Astrocyte (in vitro differentiated cells and primary cell): ENCODE data around the gene FAM78B. TPM values are rescaled to one million over a fixed set of nuclear protein-coding genes. Genes with fewer than 3 reads are reported as not detected.

Experiments
- DNase-seq: peaks from one replicate; pipeline ENCODE4 v3.0.0-alpha.2; 2010; ENCODE audit warnings: low read depth
- FAIRE-seq: peaks from 2 replicates; lab custom pipeline; 2011; peaks lifted over from hg19 to GRCh38; lab: Jason Lieb, UNC
- H2AFZ ChIP-seq: 2 replicates; pipeline ENCODE4 v1.6.0; 2012; ENCODE audit warnings: low read depth, low read length, inconsistent platforms
- H3K27ac ChIP-seq: 2 replicates; pipeline ENCODE4 v1.5.1; 2011; ENCODE audit warnings: low read depth, low read length, inconsistent platforms
- H3K27me3 ChIP-seq: 2 replicates; pipeline ENCODE4 v1.6.0; 2011; ENCODE audit warnings: low read length, inconsistent platforms; ENCODE audit not compliant: insufficient read depth
- H3K36me3 ChIP-seq: 2 replicates; pipeline ENCODE4 v1.5.1; 2011; ENCODE audit warnings: low read length, inconsistent platforms; ENCODE audit not compliant: insufficient read depth
- H3K4me1 ChIP-seq: 2 replicates; pipeline ENCODE4 v1.5.1; 2011; ENCODE audit warnings: low read length, inconsistent platforms; ENCODE audit not compliant: insufficient read depth
- H3K4me2 ChIP-seq: 2 replicates; pipeline ENCODE4 v1.6.0; 2012; ENCODE audit warnings: low read length, inconsistent platforms
- H3K4me3 ChIP-seq: 2 replicates; pipeline ENCODE4 v1.5.1; 2011; ENCODE audit warnings: low read depth, mild to moderate bottlenecking, low read length, inconsistent platforms; ENCODE audit not compliant: insufficient read depth
- H3K79me2 ChIP-seq: 2 replicates; pipeline ENCODE4 v1.6.0; 2012; ENCODE audit warnings: mild to moderate bottlenecking, low read length, inconsistent platforms; ENCODE audit not compliant: insufficient read depth
- H3K9ac ChIP-seq: 2 replicates; pipeline ENCODE4 v1.6.0; 2012; ENCODE audit warnings: mild to moderate bottlenecking, low read length, inconsistent platforms
- H3K9me3 ChIP-seq: 2 replicates; pipeline ENCODE4 v1.5.1; 2012; ENCODE audit warnings: low read depth, mild to moderate bottlenecking, low read length, inconsistent platforms; ENCODE audit not compliant: insufficient read depth
- H4K20me1 ChIP-seq: 2 replicates; pipeline ENCODE4 v1.6.0; 2012; ENCODE audit warnings: low read length, inconsistent platforms; ENCODE audit not compliant: insufficient read depth
- H3K27ac Mint-ChIP-seq: one replicate; pipeline ENCODE4 v1.8.0; 2021; ENCODE audit warnings: mild to moderate bottlenecking, mixed read lengths; ENCODE audit not compliant: unreplicated experiment
- H3K27me3 Mint-ChIP-seq: one replicate; pipeline ENCODE4 v1.8.0; 2021; ENCODE audit warnings: low read depth, mixed read lengths; ENCODE audit not compliant: unreplicated experiment
- H3K36me3 Mint-ChIP-seq: one replicate; pipeline ENCODE4 v1.8.0; 2021; ENCODE audit warnings: low read depth, mixed read lengths; ENCODE audit not compliant: unreplicated experiment
- H3K4me1 Mint-ChIP-seq: one replicate; pipeline ENCODE4 v1.8.0; 2021; ENCODE audit warnings: low read depth, mixed read lengths; ENCODE audit not compliant: unreplicated experiment
- H3K4me3 Mint-ChIP-seq: one replicate; pipeline ENCODE4 v1.8.0; 2021; ENCODE audit warnings: mild to moderate bottlenecking, moderate library complexity, mixed read lengths; ENCODE audit not compliant: unreplicated experiment
- H3K9me3 Mint-ChIP-seq: one replicate; pipeline ENCODE4 v1.8.0; 2021; ENCODE audit warnings: mild to moderate bottlenecking, mixed read lengths; ENCODE audit not compliant: unreplicated experiment
- EZH2 ChIP-seq: IDR thresholded peaks from 2 replicates; pipeline ENCODE4 v1.6.1; 2012; ENCODE audit warnings: mild to moderate bottlenecking, low read length, inconsistent platforms; ENCODE audit not compliant: insufficient read depth
- total RNA-seq: library from RNA; stranded (reverse); gene quantifications from 2 replicates; pipeline ENCODE4 v1.2.1, GENCODE V29; 2021
- TF ChIP-seq, protein P1 (sequence below): IDR thresholded peaks from 2 replicates; pipeline ENCODE4 v1.5.1; 2011; ENCODE audit warnings: low read depth, mild to moderate bottlenecking, inconsistent platforms, low read length, moderate library complexity; ENCODE audit not compliant: insufficient read depth

Gene FAM78B
- total RNA-seq, 1 donor from 2014 or later = 0.20 TPM

GRCh38 chr1:166066107-166066506 lies 100.7 kb downstream of the FAM78B start:
- Mint-ChIP-seq H3K9me3 (no peaks in the 10 kb centered on the region), H3K27ac (no peak overlapping the region), H3K36me3 (no peaks in the 10 kb centered on the region), H3K4me1 (no peaks in the 10 kb centered on the region), H3K27me3 (peaks cover 14% of the 10 kb centered on the region), H3K4me3 (no peak overlapping the region)
- H3K9ac ChIP-seq = no peak overlapping the region
- H4K20me1 ChIP-seq = no peaks in the 10 kb centered on the region
- H3K4me1 ChIP-seq = no peaks in the 10 kb centered on the region
- no peaks in the 10 kb centered on the region for H3K36me3 ChIP-seq
- no peak for DNase-seq
- no peak for FAIRE-seq
- no peaks in the 10 kb centered on the region for H3K27me3 ChIP-seq
- no peak overlapping the region for H3K4me3 ChIP-seq
- H3K79me2 ChIP-seq = no peaks in the 10 kb centered on the region
- TF ChIP-seq, protein P1, sequence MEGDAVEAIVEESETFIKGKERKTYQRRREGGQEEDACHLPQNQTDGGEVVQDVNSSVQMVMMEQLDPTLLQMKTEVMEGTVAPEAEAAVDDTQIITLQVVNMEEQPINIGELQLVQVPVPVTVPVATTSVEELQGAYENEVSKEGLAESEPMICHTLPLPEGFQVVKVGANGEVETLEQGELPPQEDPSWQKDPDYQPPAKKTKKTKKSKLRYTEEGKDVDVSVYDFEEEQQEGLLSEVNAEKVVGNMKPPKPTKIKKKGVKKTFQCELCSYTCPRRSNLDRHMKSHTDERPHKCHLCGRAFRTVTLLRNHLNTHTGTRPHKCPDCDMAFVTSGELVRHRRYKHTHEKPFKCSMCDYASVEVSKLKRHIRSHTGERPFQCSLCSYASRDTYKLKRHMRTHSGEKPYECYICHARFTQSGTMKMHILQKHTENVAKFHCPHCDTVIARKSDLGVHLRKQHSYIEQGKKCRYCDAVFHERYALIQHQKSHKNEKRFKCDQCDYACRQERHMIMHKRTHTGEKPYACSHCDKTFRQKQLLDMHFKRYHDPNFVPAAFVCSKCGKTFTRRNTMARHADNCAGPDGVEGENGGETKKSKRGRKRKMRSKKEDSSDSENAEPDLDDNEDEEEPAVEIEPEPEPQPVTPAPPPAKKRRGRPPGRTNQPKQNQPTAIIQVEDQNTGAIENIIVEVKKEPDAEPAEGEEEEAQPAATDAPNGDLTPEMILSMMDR = no peak
- no peak for TF ChIP-seq EZH2
- H3K27ac ChIP-seq = no peak overlapping the region
- H3K4me2 ChIP-seq = no peak overlapping the region
- no peaks in the 10 kb centered on the region for H3K9me3 ChIP-seq
- no peak overlapping the region for H2AFZ ChIP-seq

DNA sequence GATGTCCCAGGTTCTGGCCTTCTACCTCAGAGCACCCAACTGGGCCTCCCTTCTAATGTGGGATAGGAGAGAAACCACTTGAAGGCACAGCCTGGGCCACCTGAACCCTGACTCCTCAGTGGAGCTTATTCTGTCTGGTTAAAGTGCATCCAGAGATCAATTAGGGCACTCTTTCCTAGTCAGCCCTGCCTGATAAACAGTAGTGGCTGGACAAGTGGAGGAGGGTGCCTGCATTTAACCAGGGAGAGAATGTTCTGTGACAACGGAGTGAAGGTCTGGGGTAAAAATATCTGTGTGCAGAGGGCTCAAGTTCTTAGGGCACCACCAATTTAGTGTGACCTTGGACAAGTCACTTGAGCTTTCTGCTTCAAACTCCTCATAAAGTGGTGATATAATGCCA lies 101.8 kb downstream of the FAM78B start:
- Histone ChIP-seq H3K79me2 (no peaks in the 10 kb centered on the region), H3K9me3 (no peaks in the 10 kb centered on the region), H3K36me3 (no peaks in the 10 kb centered on the region), H3K9ac (no peak overlapping the region), H2AFZ (no peak overlapping the region), H4K20me1 (no peaks in the 10 kb centered on the region), H3K27me3 (no peaks in the 10 kb centered on the region), H3K4me1 (no peaks in the 10 kb centered on the region), H3K4me3 (no peak overlapping the region), H3K4me2 (no peak overlapping the region), H3K27ac (no peak overlapping the region)
- H3K4me1 Mint-ChIP-seq = no peaks in the 10 kb centered on the region
- FAIRE-seq = no peak
- H3K4me3 Mint-ChIP-seq = no peak overlapping the region
- H3K27ac Mint-ChIP-seq = no peak overlapping the region
- H3K27me3 Mint-ChIP-seq = peaks cover 6% of the 10 kb centered on the region
- TF ChIP-seq EZH2 = no peak
- TF ChIP-seq, protein P1 = no peak
- no peak for DNase-seq
- no peaks in the 10 kb centered on the region for H3K36me3 Mint-ChIP-seq
- no peaks in the 10 kb centered on the region for H3K9me3 Mint-ChIP-seq

- Mint-ChIP-seq H3K27ac (no peak overlapping the region), H3K36me3 (no peaks in the 10 kb centered on the region), H3K9me3 (no peaks in the 10 kb centered on the region), H3K4me1 (no peaks in the 10 kb centered on the region), H3K27me3 (peaks cover 7% of the 10 kb centered on the region), H3K4me3 (no peak overlapping the region)
- no peak overlapping the region for H2AFZ ChIP-seq
- no peak for DNase-seq
- no peaks in the 10 kb centered on the region for H3K4me1 ChIP-seq
- no peak overlapping the region for H3K4me2 ChIP-seq
- H3K79me2 ChIP-seq = no peaks in the 10 kb centered on the region
- H3K9ac ChIP-seq = no peak overlapping the region
- no peaks in the 10 kb centered on the region for H3K27me3 ChIP-seq
- no peaks in the 10 kb centered on the region for H3K36me3 ChIP-seq
- TF ChIP-seq EZH2 = no peak
- TF ChIP-seq, protein P1 = no peak
- no peak overlapping the region for H3K27ac ChIP-seq
- H4K20me1 ChIP-seq = no peaks in the 10 kb centered on the region
- FAIRE-seq = no peak
- H3K9me3 ChIP-seq = no peaks in the 10 kb centered on the region
- H3K4me3 ChIP-seq = no peak overlapping the region
Observed at GRCh38 chr1:166064313-166064926, 102.4 kb downstream of the FAM78B start.
